Islet precursor cell (in vitro differentiated cells): ENCODE measurements around the gene OR1M1.
A peak's percentile ranks its signal among the peaks of the same experiment; 100 is the strongest.

Experiments used
- DNase-seq: peaks from one replicate; pipeline ENCODE4 v3.0.0-alpha.2; 2018

Gene OR1M1

DNA sequence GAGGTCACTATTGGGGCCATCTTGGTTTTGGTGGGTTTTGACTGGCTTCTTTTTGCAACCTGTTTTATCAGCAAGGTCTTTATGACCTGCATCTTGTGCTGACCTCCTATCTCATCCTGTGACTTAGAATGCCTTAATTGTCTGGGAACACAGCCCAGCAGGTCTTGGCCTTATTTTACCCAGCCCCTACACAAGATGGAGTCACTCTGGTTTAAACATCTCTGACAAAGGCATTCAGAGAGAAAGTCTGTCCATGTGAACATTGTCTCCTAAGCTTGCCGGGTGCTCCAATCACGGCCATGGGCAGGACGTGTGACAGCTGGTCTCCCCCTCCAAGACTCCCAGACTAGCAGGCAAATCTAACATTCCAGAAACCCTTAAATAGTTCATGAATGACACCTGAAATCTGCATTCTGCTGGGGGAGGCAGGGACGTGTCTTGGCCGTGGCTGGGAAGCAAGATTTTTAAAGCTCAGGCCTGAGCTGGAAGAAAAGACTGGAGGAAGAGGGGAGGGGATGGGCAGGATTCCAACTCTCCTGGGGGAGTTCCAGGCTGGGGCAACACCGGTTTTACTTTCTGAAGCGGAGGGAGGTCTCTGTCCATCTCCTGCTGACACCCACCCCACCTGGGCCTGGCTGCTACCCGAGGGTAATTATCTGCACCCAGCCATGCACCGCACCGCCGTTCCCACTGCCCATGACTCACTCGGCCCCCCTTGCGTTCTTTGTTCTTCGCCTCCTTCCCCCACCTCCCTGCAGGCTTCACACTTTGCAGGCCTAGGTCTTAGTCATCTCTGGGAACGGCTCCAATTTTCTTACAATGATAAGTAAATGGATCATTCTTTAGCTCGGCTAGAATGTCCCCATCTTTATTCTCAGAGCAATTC, 11.6 kb upstream of the OR1M1 start:
- DNase-seq, result peak; percentile 99

DNA sequence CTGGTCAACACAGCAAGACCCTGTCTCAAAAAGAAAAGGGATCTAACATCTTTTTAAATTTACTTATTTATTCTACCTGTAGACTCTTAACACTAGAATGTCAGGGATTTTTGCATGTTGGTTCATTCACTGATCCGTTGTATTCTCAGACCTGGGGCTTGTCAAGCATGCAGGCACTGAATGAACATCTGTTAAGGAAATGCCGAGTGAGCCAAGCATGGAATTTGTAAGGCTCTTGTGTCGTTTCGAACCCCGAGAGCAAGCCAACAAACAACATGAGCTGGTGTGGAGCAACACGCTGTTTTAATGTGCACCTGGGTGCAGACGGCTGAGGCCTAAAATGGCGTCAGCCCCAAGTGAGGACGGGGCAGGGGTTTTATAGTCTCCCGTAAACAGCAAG, 10.0 kb upstream of the OR1M1 start:
- DNase-seq, result no peak

DNA sequence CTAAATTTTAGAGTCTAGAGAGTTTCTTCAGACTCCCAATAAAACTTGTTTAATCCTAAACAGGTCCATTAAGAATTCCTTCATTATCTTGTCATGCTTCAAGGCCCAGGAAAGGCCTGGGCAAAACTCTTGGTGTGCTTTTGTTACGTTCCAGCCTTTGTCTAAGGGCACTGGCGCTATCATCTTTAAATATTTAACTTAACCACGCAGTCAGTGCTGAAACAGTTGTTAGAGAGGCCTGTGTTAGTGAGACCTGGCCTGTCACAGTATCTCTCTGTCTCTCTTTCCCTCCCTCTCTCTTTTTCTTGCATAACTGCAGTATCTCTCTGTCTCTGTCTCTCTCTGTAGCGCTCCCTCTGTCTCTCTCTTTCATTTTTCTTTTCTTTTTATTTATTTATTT, 8.2 kb upstream of the OR1M1 start:
- no peak for DNase-seq

DNA sequence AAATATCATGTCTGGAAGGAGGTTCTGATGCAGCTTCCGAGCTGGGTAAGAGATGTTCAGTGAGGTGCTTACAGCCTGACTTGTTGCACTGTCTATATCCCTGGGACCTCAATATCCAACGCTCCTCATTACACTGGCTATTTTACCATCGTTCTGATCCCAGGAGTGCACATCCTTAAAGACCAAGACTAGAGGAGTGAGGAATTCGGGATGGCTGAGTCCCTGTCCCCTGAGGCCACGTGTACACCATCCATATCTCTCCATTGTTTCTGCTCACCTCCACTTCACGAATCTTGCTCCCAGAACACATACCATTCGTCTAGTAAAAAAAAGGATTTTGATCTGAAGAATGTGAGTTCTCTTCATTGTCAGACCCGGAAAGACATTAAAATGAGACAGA, 20.5 kb downstream of the OR1M1 start, which contains the start of gene OR7G2:
TSS of gene OR7G2 (minus strand) at position 101 of the 400 bp plus-strand sequence. CDS start 4,232 bp downstream, outside the sequence.
- no peak for DNase-seq

DNA sequence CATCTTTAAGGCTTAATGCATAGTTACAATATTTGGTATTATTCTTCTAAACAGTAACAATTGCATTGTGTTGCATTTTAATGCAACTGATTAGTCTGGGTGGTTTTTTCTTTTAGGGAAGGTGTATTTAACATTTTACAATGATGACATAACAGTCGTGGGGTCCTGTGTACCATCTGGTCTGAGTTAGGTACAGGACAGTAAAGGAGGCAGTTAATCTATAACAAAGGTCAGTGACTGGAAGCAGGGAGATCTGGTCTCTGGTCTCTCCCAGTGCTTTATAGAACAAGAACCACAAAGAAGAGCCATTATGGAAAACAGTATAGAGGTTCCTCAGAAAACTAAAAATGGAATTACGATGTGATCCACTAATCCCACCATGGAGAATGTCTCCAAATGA, 23.1 kb downstream of the OR1M1 start:
- DNase-seq, result no peak

DNA sequence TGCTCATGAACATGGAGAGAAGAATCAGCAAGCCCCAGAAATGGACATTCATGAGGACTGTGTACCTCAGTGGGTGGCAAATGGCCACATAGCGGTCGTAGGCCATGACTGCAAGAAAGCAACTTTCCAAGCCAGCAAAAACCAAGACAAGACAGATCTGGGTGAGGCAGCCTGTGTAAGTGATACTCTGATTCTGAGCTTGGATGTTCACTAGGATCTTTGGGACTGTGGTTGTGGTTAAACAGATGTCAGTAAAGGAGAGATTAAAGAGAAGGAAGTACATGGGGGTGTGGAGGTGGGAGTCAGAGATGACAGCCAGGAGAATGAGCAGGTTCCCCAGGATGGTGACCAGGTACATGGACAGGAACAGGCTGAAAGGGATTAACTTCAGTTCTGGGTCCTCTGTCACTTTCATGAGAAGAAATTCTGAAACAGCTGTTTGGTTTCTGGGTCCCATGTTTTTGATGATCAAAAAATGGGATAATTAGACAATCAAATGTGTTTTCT, 28.5 kb downstream of the OR1M1 start, which contains the start of gene OR7G1:
TSS of gene OR7G1 (minus strand) at position 457 of the 507 bp plus-strand sequence. CDS start at position 457, 0 bp downstream.
- DNase-seq, result no peak

DNA sequence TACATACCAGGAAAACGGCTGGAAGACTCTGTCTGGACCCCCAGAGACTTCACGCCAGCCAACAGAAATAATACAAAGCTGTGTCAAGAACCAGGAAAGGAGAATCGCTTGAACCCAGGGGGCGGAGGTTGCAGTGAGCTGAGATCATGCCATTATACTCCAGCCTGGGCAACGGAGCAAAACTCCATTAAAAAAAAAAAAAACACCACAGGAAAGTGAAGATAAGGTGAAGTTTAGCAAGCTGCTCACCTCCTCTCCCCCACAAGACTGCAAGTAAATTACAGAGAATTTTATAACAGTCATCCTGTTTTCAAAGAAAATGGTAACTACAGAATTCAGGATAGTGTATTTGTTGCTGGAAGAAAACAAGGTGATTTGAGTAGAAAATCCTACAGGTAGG, 29.7 kb downstream of the OR1M1 start:
- no peak for DNase-seq

DNA sequence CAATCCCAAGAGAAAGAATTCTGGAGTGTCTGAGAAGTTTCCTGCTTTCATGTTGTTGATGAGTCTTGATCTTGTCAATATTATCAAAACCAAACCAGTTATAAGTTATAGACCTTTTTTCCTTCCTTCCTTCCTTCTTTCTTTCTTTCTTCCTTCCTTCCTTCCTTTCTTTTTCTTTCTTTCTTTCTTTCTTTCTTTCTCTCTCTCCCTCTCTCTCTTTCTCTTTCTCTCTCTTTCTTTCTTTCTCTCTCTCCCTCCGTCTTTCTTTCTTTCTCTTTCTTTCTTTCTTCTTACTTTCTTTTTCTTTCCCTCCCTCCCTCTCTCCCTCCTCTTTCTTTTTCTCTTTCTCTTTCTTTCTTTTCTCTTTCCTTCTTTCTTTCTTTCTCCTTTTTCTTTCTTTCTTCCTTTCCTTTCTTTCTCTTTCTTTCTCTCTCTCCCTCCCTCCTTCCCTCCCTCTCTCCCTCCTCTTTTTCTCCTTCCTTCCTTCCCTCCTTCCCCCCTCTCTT, 40.1 kb downstream of the OR1M1 start, which contains the start of gene OR7G3:
TSS of gene OR7G3 (minus strand) at position 51 of the 506 bp plus-strand sequence. CDS start at position 51, 0 bp downstream.
- no peak for DNase-seq

DNA sequence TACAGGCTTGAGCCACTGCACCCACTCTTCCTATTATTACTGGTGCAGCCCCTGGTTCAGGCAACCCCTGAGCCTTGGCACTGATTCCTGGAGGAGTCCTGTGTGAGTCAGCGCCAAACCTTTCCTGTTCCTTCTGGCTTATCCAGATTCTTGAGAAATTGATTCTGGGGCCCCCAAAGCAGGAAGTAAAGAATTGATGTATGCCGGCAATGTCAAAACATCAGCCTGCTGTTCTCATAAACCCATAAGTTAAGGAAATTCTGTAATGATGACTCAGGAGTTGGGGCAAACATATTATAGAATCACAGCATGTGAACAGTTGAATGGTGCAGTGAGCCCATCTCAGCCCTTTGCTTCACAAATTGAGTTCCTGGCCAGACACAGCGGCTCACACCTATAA, 41.3 kb downstream of the OR1M1 start:
- DNase-seq, result no peak

DNA sequence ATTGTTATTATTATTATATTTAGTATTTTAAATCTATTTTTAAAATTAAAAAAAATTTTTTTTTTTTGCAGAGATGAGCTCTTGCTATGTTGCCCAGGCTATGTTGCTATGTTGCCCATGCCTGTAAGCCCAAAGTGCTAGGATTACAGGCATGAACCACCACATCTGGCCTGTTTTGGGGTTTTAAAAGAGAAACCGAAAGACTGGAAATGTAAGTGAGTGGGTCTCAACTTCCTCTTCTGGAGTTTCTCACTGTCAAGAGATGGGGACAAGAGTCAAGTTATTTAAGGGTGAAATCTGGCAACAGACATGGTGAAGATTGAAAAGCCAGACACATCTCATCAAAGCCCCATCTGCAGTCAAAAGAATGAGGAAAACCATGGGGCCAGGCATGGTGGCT, 44.1 kb downstream of the OR1M1 start:
- DNase-seq, result no peak

DNA sequence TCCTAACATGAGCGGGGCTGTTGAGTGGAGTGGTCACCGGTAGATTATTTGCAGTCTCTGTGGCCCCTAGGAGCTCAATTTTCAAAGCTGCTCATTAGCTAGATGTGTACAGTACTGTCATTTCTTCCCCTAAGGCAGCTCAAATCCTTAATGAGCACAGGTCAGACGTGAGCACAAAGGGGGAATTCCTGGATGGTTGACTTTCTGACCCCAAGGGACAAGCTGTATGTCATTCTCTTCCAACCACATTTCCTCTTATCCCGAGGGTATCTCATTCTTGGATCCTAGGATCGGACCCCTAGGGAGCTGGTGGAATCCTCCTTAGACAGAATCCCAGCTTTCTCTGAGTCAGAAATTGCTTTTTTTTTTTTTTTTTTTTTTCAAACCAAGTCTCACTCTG, 45.6 kb downstream of the OR1M1 start:
- DNase-seq, result no peak

DNA sequence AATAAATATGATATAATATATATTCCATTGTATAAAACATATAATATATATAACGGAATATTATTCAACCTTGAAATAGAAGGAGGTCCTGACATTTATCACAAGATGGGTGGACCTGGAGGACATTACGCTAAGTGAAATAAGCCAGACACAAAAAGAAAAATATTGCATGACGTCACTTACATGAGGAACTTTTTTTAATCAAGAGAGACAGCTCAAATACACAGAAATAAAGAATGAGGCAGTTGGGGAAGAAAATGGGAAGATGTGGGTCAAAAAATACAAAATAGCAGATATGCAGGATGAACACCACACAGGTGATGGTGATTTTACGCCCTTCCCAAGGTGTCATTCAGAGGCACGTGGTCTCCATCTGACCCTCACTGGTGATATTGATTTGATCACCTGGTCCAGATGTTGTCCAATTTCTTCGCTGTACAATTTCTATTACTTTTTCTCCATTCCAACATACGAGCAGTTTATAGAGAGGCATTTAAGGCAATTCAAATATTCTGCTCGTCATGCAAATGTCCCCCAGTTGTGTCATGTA, 52.8 kb downstream of the OR1M1 start:
- no peak for DNase-seq

DNA sequence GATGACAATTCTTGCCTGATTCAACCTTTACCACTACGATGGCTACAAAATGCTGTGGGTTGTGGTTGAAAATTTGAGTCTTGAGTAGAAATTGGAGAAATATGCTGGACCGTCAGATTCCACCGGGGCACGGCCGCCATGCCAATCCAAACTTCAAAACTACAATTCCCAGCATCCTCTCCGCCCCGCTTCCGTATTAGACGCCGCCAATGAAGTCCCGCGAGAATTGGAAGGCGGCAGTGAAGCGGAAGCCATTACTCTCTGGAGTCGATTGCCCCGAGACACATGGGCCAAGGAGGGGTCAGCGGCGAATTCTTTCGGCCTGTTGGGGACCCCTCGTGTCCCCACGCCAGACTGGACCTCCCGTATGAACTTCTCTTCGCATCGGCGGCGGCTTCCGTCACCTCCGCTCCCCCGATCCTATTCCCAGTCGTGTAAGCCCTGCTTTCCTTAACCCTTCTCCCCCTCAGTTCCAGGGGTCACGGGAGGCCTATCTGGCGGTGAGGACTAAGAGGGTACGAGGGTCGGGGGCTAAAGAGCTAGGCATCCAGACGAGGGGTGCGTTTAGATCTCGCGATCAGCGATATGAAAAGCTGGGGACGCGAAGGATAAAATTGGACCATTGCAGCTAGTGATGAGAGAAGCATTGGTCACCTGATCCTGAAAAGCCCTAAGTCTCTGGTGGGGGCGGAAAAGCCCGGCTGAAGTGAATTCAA, 53.5 kb downstream of the OR1M1 start, which contains the start of gene ZNF317:
TSS of gene ZNF317 (plus strand) at position 239 of the 716 bp plus-strand sequence. CDS start 15,620 bp downstream, outside the sequence.
- peak; percentile 95 for DNase-seq

DNA sequence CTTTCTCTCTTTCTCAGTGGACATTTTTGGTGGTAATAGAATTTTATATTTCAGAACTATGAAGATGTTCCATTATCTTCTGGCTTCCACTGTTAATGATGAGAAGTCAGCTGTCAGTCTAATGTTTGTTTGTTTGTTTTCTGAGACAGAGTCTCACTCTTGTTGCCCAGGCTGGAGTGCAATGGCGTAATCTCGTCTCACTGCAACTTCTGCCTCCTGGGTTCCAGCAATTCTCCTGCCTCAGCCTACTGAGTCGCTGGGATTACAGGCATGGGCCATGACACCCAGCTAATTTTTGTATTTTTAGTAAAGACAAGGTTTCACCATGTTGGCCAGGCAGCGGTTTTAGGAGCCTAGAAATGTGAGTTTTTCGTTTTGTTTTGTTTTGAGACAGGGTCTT, 58.1 kb downstream of the OR1M1 start:
- DNase-seq, result no peak
